ENCODE measurements around the gene SYTL2. TPM values are rescaled to one million over a fixed set of nuclear protein-coding genes. Genes with fewer than 3 reads are reported as not detected.
"Not testable (repeated sequence)": the region's sequence is repeated elsewhere in the genome, so short reads cannot be mapped to it uniquely, and the experiment has no call there.

SYTL2 gene
- total RNA-seq, 1 donor from 2014 or later = 38.7 TPM

DNA sequence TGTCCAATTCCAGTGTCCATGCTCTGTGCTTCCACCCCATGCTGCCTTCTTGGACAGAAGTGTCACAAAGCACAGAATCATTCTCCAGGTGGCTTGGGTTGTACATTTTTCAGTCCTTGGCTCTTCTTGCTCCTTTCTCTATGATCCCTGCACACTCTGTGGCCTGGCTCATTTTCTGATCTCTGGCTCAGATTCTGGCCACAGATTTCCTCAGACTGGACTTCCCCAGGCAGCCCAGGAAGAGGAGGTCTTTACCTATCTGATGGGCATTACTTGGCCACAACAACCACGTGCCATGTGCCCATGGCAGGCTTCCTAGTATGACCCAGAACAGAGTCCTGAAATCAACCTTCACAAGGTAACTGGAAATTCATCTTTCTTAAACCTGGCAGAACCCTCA is 27.2 kb downstream of the SYTL2 start:
- no peak overlapping the region for H3K4me3 Mint-ChIP-seq
- DNase-seq (ENCODE audit: low spot score) = no peak
- H3K36me3 Mint-ChIP-seq (ENCODE audit: low read depth) = peaks cover 52% of the 10 kb centered on the region
- H3K27ac Mint-ChIP-seq = peak overlapping the region; percentile 62
- intact Hi-C loops (cut with micrococcal nuclease) = loop anchor here (2.0 kb wide), 1 partner anchor 27 kb away; the partner anchor contains the start of gene SYTL2
- H3K9me3 Mint-ChIP-seq = peaks cover 12% of the 10 kb centered on the region
- H3K27me3 Mint-ChIP-seq (ENCODE audit: insufficient read depth) = no peaks in the 10 kb centered on the region
- peaks cover 81% of the 10 kb centered on the region for H3K4me1 Mint-ChIP-seq (ENCODE audit: low read depth)

DNA sequence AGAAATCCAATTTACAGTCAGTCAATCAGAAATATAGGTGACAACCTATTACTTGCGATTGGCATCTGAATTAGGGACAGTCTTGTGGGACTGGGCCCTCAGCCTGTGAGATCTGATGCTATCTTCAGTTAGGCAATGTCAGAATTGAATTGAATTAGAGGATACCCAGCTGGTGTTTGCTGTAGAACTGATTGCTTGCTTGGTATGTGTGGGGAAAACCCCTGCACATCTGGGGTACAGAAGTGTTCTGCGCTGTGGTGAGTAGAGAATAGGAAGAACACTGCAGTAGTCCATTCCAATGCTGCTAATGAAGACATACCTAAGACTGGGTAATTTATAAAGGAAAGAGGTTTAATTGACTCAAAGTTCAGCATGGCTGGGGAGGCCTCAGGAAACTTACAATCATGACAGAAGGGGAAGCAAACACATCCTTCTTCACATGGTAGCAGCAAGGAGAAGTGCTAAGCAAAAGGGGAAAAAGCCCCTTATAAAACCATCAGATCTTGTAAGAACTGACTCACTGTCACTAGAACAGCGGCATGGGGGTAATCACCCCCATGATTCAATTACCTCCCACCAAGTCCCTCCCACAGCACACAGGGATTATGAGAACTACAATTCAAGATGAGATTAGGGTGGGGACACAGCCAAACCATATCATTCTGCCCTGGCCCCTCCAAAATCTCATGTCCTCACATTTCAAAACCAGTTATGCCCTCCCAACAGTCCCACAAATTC is 30.0 kb downstream of the SYTL2 start:
- H3K27me3 Mint-ChIP-seq (ENCODE audit: insufficient read depth); DNase-seq (ENCODE audit: low spot score): not testable (repeated sequence)
- peak overlapping the region; percentile 23 for H3K4me3 Mint-ChIP-seq
- peaks cover 64% of the 10 kb centered on the region for H3K4me1 Mint-ChIP-seq (ENCODE audit: low read depth)
- intact Hi-C loops (cut with micrococcal nuclease) = loop anchor here (1.0 kb wide), 3 partner anchors 13 to 47 kb away; no protein-coding TSS in a partner anchor
- H3K27ac Mint-ChIP-seq = peak overlapping the region; percentile 64
- peaks cover 49% of the 10 kb centered on the region for H3K36me3 Mint-ChIP-seq (ENCODE audit: low read depth)
- H3K9me3 Mint-ChIP-seq = peaks cover 11% of the 10 kb centered on the region

DNA sequence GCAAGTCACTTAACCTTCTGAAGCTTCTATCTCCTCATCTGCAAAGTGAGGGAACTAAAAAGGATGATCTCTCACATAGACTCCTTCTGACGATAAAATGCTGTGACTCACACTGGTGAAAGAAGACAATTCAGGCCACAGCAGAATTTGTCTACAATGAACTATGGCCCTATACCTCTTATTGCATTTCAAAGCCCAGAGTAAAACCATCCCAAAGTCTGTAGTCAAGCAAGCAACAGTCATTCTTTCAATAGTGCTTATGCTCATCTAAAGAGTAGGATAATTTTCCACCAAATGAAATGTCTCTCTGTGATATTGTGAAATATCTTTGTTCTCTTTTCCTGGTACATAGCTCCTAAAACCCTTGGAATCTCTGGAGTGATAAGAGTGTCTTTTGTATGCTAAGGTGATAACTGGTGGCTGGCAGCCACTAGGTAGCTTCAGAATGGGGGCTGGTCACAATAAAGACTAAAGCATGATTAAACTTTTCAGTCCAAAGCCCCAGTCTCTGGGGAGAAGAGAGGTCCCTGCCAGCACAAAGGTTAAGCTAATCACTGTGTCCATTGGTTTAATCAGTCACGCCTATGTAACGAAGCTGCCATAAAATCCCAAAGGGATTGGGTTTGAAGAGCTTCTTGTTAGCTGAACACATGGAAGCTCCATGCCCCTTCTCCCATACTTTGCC is 30.8 kb downstream of the SYTL2 start:
- no peaks in the 10 kb centered on the region for H3K27me3 Mint-ChIP-seq (ENCODE audit: insufficient read depth)
- intact Hi-C loops (cut with micrococcal nuclease) = loop anchor here (1.0 kb wide), 1 partner anchor 12 kb away; no protein-coding TSS in a partner anchor
- H3K27ac Mint-ChIP-seq = no peak overlapping the region
- H3K4me3 Mint-ChIP-seq = no peak overlapping the region
- H3K9me3 Mint-ChIP-seq = peaks cover 9% of the 10 kb centered on the region
- H3K36me3 Mint-ChIP-seq (ENCODE audit: low read depth) = peaks cover 47% of the 10 kb centered on the region
- no peak for DNase-seq (ENCODE audit: low spot score)
- peaks cover 61% of the 10 kb centered on the region for H3K4me1 Mint-ChIP-seq (ENCODE audit: low read depth)

DNA sequence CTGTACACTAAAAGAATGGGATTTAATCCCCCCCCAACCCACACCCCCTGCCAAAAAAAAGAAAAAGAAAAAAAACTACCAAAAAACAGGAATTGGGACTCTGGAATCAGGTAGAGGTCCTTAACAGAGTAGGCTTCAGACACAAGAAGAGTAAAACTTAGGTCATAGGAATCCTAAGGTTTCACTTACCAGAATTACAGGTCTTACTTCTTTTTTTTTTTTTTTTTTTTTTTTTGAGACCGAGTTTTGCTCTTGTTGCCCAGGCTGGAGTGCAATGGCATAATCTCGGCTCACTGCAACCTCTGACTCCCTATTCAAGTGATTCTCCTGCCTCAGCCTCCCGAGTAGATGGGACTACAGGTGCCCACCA is 33.4 kb downstream of the SYTL2 start:
- not testable (repeated sequence) for H3K9me3 Mint-ChIP-seq

DNA sequence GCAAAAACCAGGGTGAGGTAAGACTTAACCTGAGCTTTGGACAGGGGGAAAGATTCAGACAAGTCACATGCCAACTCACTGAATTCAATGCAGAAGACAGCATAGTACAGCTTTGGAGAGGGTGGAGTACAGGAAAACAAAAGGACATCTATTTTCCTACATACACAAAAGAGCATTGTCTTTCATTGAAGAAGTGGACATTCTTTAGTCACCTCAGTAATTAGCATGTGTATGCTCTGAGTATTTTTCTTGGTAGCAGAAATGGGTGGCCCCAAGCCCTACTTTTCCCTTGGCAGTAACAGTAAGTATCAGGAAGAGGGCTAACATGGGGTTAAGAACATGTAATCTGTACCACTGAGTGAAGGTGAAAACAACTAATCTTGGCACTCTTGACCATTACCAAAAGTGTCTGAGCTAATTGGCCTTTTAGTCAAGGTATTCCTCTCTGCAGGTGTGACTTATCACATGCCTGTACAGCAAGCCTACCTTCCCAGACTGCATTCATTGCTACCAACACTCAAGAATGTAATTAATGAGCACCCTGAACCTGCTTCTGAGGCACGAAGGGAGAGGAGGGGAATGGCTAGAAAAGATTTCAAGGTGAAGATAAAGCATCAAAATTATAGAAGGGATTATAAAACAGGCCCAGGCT is 33.9 kb downstream of the SYTL2 start:
- H3K27me3 Mint-ChIP-seq (ENCODE audit: insufficient read depth) = no peaks in the 10 kb centered on the region
- intact Hi-C loops (cut with micrococcal nuclease) = no loop called here
- H3K9me3 Mint-ChIP-seq = no peaks in the 10 kb centered on the region
- peaks cover 57% of the 10 kb centered on the region for H3K4me1 Mint-ChIP-seq (ENCODE audit: low read depth)
- H3K27ac Mint-ChIP-seq = no peak overlapping the region
- DNase-seq (ENCODE audit: low spot score) = no peak
- H3K36me3 Mint-ChIP-seq (ENCODE audit: low read depth) = peaks cover 36% of the 10 kb centered on the region
- H3K4me3 Mint-ChIP-seq = no peak overlapping the region

More for the DNA sequence above, 33.4 kb downstream of the SYTL2 start:
- Mint-ChIP-seq H3K4me1 (ENCODE audit: low read depth) (peaks cover 60% of the 10 kb centered on the region), H3K36me3 (ENCODE audit: low read depth) (peaks cover 42% of the 10 kb centered on the region)
- intact Hi-C loops (cut with micrococcal nuclease); H3K27ac Mint-ChIP-seq; DNase-seq (ENCODE audit: low spot score); H3K4me3 Mint-ChIP-seq; H3K27me3 Mint-ChIP-seq (ENCODE audit: insufficient read depth): not testable (repeated sequence)

DNA sequence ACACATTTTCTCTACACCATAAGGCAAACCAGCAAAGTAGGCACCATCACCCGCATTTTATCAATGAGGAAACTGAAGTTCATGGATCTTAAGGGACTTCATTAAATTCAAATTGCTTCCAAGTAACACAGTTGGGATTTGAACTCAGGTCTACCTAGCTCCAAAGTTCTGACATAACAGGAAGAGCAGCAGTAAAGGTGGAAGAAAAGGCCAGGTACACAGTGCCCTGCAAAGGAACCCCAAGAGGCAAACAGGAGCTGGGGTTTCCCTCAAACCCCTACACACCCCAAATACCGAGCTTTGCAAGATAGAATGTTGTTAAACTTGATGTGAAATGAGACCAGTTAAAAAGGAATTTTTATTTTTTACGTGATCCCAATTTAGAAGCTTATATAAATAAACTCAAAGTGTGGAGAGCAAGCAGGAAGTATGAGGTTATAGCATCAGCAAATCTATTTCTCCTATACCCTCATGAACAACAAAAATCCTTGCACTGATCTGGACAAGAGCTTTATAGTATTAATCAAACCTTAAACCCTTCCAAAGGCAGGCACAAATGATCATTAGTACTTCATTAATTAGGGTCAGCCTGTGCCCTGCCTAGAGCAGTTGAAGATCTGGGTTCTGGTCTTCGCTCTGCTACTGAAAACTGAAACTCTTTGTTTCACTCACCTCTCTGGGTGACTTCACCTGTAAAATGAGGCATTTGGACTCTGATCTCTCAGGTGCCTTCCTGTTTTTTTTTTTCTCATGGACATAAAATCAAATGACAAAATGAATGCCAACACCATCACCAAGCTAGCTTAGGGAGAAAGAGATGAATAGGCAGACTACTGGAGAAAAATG is 36.5 kb downstream of the SYTL2 start:
- H3K36me3 Mint-ChIP-seq (ENCODE audit: low read depth) = peaks cover 28% of the 10 kb centered on the region
- intact Hi-C loops (cut with micrococcal nuclease) = no loop called here
- peaks cover 8% of the 10 kb centered on the region for H3K9me3 Mint-ChIP-seq
- H3K4me3 Mint-ChIP-seq = peak overlapping the region; percentile 0
- no peak for DNase-seq (ENCODE audit: low spot score)
- peaks cover 45% of the 10 kb centered on the region for H3K4me1 Mint-ChIP-seq (ENCODE audit: low read depth)
- no peaks in the 10 kb centered on the region for H3K27me3 Mint-ChIP-seq (ENCODE audit: insufficient read depth)
- peak overlapping the region; percentile 5 for H3K27ac Mint-ChIP-seq

DNA sequence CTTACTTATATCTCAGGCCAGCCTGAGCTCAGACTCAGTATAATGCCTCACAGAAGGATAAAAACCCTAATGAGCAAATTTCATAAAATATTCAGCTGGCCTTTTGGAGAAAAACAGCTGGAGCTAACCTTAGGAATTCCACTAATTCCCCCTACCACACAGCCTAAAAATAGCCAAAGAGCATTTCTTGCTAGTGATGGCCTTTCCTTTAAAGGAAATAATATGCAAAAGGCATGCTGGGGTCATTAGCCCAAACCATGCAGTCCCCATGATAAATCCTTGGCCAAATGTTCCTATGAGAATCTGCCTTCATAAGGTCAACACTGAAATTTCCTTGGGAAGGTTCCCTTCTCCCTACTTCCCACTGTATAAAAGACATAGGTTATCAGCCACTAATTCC is 38.2 kb downstream of the SYTL2 start:
- Mint-ChIP-seq H3K9me3 (peaks cover 14% of the 10 kb centered on the region), H3K36me3 (ENCODE audit: low read depth) (peaks cover 35% of the 10 kb centered on the region), H3K4me3 (no peak overlapping the region), H3K27ac (no peak overlapping the region), H3K4me1 (ENCODE audit: low read depth) (peaks cover 63% of the 10 kb centered on the region), H3K27me3 (ENCODE audit: insufficient read depth) (no peaks in the 10 kb centered on the region)
- intact Hi-C loops (cut with micrococcal nuclease) = no loop called here
- no peak for DNase-seq (ENCODE audit: low spot score)

DNA sequence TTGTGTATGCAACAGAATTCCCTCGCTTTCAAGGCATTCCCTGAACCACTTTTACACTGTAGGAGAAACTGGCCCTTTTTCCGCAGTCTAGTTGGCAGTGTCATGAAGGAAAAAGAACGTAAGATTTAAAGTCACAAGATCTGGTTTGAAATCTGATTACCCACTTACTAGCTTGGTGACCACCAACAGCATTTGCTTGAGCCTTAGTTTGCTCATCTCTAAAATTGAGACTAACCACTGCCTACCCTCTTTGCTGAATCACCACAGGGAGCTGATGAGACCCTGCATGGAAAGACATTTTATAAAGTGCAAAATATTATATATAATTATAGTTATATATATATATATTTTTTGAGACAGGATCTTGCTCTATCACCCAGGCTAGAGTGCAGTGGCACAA is 39.4 kb downstream of the SYTL2 start:
- no peak overlapping the region for H3K4me3 Mint-ChIP-seq
- H3K9me3 Mint-ChIP-seq = peaks cover 14% of the 10 kb centered on the region
- H3K27me3 Mint-ChIP-seq (ENCODE audit: insufficient read depth) = no peaks in the 10 kb centered on the region
- DNase-seq (ENCODE audit: low spot score) = no peak
- no peak overlapping the region for H3K27ac Mint-ChIP-seq
- peaks cover 35% of the 10 kb centered on the region for H3K36me3 Mint-ChIP-seq (ENCODE audit: low read depth)
- peaks cover 71% of the 10 kb centered on the region for H3K4me1 Mint-ChIP-seq (ENCODE audit: low read depth)
- intact Hi-C loops (cut with micrococcal nuclease) = no loop called here

DNA sequence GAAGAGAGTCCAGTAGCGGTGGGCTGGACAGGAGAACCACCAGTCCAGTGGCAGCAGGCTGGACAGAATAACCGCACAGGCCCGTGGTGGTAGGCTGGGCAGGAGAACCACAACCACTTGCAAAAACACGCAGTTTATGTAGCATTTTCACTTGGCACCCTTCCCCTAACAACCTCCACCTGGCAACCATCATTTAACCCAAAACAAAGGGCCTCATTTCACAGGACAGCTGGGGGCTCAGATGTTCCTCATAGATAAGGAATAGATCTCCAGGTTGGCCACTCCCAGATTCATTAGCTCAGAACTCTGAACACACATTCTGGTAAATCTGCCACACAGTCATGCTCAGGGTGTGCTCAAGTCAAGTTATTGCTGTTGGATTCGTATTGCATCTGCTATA is 41.2 kb downstream of the SYTL2 start:
- intact Hi-C loops (cut with micrococcal nuclease) = loop anchor here (5.0 kb wide), 2 partner anchors 67 to 448 kb away; no protein-coding TSS in a partner anchor
- H3K27me3 Mint-ChIP-seq (ENCODE audit: insufficient read depth) = no peaks in the 10 kb centered on the region
- no peak for DNase-seq (ENCODE audit: low spot score)
- H3K4me3 Mint-ChIP-seq = no peak overlapping the region
- H3K27ac Mint-ChIP-seq = peak overlapping the region; percentile 9
- peaks cover 71% of the 10 kb centered on the region for H3K4me1 Mint-ChIP-seq (ENCODE audit: low read depth)
- H3K36me3 Mint-ChIP-seq (ENCODE audit: low read depth) = peaks cover 34% of the 10 kb centered on the region
- peaks cover 14% of the 10 kb centered on the region for H3K9me3 Mint-ChIP-seq

DNA sequence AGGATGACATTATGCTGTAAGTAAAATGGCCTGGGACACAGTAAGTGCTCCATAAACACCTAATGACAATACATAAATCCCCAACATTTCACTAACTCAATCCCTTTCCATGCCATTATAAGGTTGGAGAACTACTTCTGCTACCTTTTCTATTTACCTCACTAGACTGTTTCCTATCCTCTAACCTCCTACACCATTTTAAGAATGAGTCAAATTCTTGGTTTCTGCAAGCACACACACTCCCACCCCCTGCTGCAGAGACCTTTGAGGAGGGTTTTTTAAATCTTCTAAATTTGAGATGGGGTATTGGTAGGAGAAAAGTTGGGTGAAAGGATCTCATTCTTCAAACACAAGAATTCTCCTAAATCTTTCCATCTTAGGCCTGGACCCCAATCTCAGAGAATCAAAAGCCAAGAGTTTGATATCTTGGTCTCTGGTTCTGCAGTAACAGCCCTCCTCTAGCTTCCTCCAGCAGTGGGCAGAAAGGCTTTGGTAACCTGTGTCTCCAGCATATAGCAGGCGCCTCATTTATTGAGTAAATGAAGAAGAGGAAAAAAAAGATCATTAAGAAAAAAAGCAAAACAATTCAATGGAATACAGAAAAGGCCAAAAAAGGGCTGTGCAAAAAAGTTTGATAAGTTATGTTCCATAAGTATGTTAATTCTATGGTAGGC is 42.3 kb downstream of the SYTL2 start:
- peaks cover 42% of the 10 kb centered on the region for H3K36me3 Mint-ChIP-seq (ENCODE audit: low read depth)
- no peaks in the 10 kb centered on the region for H3K27me3 Mint-ChIP-seq (ENCODE audit: insufficient read depth)
- no peak for DNase-seq (ENCODE audit: low spot score)
- H3K27ac Mint-ChIP-seq = peak overlapping the region; percentile 73
- intact Hi-C loops (cut with micrococcal nuclease) = loop anchor here (1.0 to 5.0 kb wide), 8 partner anchors 10 to 449 kb away; partner anchors contain the start of gene SYTL2
- H3K9me3 Mint-ChIP-seq = peaks cover 14% of the 10 kb centered on the region
- peaks cover 74% of the 10 kb centered on the region for H3K4me1 Mint-ChIP-seq (ENCODE audit: low read depth)
- H3K4me3 Mint-ChIP-seq = peak overlapping the region; percentile 6

DNA sequence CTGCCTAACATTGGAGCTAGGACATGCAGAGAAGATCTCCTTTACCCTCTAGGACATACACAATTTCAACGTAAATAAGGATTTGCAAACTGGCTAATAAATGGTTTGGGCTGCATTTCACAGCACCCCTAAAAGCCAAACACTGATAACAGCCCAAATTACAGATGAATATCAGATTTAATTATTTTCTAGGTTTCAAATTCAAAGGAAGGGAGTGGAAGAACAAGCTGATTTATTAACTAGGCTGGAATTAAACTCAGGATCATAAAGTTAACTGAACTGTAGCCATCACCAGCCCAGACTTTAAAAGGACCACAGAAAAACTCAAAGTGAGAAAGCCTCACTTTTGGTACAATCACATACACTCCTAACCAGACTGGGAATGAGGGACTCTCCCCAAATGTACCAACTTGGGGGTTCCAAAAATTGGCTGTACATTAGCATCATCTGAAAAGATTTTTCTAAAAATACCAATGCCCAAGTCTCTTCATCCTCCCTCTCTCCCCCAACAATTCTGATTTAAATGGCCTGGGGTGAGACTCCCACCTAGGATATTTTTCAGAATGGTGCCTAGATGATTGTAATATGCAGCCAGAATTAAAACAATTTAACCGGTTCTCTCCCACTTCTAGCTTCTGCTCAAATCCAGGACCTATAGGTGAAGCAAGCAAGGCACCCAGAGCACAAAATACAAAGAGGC is 43.5 kb downstream of the SYTL2 start:
- Mint-ChIP-seq H3K27me3 (ENCODE audit: insufficient read depth) (no peaks in the 10 kb centered on the region), H3K9me3 (peaks cover 14% of the 10 kb centered on the region), H3K4me3 (peak overlapping the region; percentile 6), H3K4me1 (ENCODE audit: low read depth) (peaks cover 79% of the 10 kb centered on the region), H3K36me3 (ENCODE audit: low read depth) (peaks cover 46% of the 10 kb centered on the region), H3K27ac (peak overlapping the region; percentile 73)
- intact Hi-C loops (cut with micrococcal nuclease) = loop anchor here (5.0 kb wide), 2 partner anchors 65 to 450 kb away; no protein-coding TSS in a partner anchor
- no peak for DNase-seq (ENCODE audit: low spot score)
